GM10248 (cell line): ENCODE results near the gene MTMR4.

Source experiments
- CTCF ChIA-PET: fragments of 300-600 bp; sonication (Branson Sonifier 250); formaldehyde crosslinking; extraction: SDS; loops from one replicate; lab custom pipeline; 2021; ENCODE audit warnings: antibody characterized with exemption; lab: Yijun Ruan, JAX
- POLR2A ChIA-PET: fragments of 350-650 bp; sonication (Branson Sonifier 250); formaldehyde crosslinking; extraction: SDS; loops from one replicate; lab custom pipeline; 2020; ENCODE audit warnings: antibody characterized with exemption; lab: Yijun Ruan, JAX
- DNase-seq: peaks from one replicate; pipeline ENCODE4 v3.0.0; 2012; ENCODE audit errors: extremely low spot score
- CTCF ChIP-seq: IDR thresholded peaks from 2 replicates; pipeline ENCODE4 v1.5.1; 2012; ENCODE audit warnings: mild to moderate bottlenecking, low read depth; ENCODE audit errors: extremely low read depth, missing control alignments, control extremely low read depth

Gene MTMR4

DNA sequence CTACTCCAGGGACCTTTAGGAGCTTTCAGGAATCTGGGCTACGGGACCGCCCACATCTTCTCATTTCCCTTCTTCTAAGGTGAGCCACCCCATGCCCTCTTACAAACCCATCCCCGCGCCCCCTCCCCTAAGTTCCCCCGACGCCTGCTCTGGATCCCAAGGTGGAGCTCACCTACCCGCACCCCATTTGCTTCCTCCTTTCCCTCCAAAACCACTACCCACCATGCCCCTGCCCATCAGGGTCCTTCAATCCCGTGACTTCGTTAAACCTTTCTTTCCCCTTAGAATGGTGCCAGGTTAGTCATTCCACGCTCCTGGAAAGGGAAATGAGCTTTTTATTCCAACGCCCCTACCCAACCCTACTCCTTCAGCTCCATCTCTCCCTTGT is 326 bp upstream of the MTMR4 start:
- no peak for TF ChIP-seq CTCF
- ChIA-PET POLR2A (interaction anchor here (1.5 kb wide), 2 partner anchors 9 to 116 kb away, joined by 4 to 15 read pairs; no protein-coding TSS in a partner anchor), CTCF (interaction anchor here (0.8 to 1.3 kb wide), 4 partner anchors 13 to 267 kb away, joined by 3 to 4 read pairs (median 4); partner anchors contain the start of gene RNF43)
- DNase-seq, result no peak

- ChIA-PET POLR2A (no interaction called here), CTCF (interaction anchor here (1.0 to 1.7 kb wide), 5 partner anchors 8 to 491 kb away, joined by 3 to 9 read pairs (median 4); no protein-coding TSS in a partner anchor)
- no peak for TF ChIP-seq CTCF
- DNase-seq, result peak; percentile 51
Measured at GRCh38 chr17:58513267-58513964, 1.0 kb downstream of the MTMR4 start.

DNA sequence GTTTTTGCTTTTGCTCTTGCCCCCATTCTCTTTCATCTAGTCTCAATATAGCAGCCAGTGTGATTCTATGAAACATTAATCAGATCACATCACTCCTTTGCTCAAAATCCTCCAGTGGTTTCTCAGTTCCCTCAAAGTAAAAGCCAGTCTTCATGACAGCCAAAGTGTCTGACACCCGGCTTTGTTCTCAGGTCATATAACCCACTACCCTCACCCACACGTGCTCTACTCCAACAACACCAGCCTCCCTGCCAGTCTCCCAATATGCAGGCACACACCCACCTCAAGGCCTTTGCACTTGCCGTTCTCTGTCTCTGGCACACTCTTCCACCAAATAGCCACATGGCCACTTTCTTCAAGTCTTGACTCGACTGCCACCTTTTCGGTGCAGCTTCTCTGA is 4.4 kb downstream of the MTMR4 start:
- CTCF ChIA-PET, result interaction anchor here (1.3 to 1.5 kb wide), 2 partner anchors 25 to 68 kb away, joined by 3 read pairs; no protein-coding TSS in a partner anchor
- no peak for TF ChIP-seq CTCF
- no peak for DNase-seq
- POLR2A ChIA-PET, result no interaction called here

DNA sequence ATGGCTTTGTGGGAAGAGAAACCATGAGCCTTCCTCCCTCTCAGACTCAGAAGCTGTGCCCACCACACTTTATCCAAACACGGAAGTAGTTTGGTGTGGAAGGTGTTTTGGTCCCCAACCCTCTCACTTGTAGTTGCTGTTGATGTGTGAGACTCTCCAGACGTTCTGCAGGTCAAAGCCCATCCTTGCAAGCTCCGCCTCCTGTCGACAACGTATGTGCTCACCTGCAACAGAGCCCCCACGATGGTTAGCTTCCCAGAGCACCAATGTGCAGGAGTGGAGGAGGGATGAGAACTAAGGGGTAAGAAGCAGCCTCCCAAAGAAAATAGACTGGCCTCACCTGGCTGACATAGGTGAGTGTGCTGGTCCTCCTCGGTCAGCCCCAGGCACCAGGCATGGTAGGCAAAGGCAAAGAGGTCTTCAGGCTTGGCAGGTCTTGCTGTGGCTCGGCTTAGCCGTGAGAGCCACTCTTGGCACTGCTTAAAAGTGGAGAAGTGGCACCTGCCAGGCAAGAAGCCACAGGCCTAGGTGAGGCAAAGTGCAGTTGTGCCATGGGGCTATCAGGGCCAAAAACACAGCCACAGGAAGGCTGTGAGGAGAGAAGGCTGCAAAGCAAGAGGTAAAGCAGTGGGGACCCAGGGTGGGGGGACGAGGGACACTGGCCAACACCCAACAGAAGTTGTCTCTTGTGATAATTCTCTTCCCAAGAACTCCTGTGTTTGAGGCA is 5.9 kb downstream of the MTMR4 start:
- DNase-seq, result no peak
- TF ChIP-seq CTCF, result no peak
- ChIA-PET POLR2A (no interaction called here), CTCF (interaction anchor here (1.2 kb wide), 1 partner anchor 79 kb away, joined by 3 read pairs; no protein-coding TSS in a partner anchor)

GRCh38 chr17:58507123-58507634 is 7.3 kb downstream of the MTMR4 start:
- TF ChIP-seq CTCF, result no peak
- no peak for DNase-seq
- ChIA-PET POLR2A (no interaction called here), CTCF (no interaction called here)

DNA sequence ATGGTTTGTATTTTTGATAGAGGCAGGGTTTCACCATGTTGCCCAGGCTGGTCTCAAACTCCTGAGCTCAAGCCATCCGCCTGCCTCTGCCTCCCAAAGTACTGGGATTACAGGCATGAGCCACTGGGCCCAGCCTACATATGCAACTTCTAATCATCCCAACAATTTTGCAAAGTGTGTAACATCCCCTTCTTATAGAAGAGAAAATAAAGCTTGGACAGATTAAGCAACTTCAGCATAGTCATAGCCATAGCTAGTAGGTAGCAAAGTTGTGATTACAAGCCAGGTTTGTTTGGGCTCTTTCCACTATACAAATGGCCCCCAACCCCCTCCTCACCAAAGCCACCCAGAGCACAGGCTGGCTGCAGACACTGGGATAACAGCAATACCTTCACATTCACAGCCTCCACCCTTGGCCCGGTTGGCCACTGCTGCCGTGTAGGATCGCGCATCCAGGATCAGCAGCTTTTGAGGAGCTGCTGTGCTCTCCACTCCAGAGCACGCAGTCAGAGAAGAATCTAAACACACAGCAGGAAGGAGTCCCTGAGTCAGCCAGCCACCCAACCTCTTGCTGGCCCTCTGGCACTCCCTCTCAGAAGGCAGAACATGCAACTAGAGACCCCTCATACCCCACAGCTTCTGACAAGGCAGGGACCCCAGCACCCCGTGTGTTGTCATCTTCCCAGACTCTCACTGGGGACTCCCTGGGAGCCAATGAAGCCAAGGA is 7.9 kb downstream of the MTMR4 start:
- no peak for DNase-seq
- CTCF ChIA-PET, result interaction anchor here (1.0 to 3.0 kb wide), 3 partner anchors 9 to 15 kb away, joined by 3 to 14 read pairs (median 3); no protein-coding TSS in a partner anchor
- POLR2A ChIA-PET, result interaction anchor here (1.6 kb wide), 1 partner anchor 8 kb away, joined by 4 read pairs; the partner anchor contains the start of gene MTMR4
- no peak for TF ChIP-seq CTCF
